ENCODE data around the gene PGRMC2.
"Not testable (repeated sequence)": the region's sequence is repeated elsewhere in the genome, so short reads cannot be mapped to it uniquely, and the experiment has no call there.

PGRMC2 gene

DNA sequence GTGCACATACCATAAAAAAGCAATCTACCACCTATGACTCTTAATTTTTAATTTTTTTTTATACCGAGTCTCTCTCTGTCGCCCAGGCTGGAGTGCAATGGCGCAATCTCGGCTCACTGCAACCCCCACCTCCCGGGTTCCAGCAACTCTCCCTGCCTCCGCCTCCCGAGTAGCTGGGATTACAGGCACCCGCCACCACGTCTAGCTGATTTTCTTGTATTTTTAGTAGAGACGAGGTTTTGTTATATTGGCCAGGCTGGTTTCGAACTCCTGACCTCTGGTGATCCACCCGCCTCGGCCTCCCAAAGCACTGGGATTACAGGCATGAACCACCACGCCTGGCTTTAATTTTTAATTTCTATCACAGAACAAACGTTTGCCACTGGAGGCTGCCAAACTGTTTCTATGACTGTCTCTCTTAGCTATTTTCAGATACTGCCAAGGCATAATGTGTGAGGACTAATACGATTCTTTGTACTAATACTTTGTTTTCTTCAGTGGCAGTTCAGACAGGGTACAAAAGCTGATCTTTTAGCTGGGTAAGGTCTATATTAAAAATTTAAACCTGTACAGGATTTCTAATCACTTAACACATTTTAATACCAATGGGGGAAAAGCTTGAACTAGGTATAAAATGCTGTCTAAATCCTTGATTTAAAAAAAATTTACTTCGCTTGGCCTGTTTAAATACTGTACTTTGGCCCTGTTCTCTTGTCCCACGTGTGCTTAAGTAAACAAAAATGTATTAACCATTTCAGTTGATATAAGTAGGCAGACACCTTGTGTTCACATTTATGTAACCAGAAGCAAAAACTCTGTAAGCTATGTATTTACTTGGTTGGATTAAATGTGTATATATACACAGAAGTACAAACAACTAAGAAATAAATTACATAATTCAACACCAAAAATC lies 2.3 kb downstream of the PGRMC2 start:
- Histone ChIP-seq H3K4me1 (ENCODE audit: insufficient read depth, low read length) (peaks cover 8% of the 10 kb centered on the region; the same call in 1 of the 2 replicates), H3K9ac (ENCODE audit: low read depth, low read length) (peak overlapping the region; percentile 86; the same call in 1 of the 2 replicates), H3K27me3 (ENCODE audit: insufficient read depth, low read length) (no peaks in the 10 kb centered on the region), H3K27ac (ENCODE audit: low read length) (no peak overlapping the region), H3K36me3 (ENCODE audit: insufficient read depth, low read depth, low read length) (peaks cover 17% of the 10 kb centered on the region; the same call in 1 of the 2 replicates), H3K4me3 (ENCODE audit: low read length) (peak overlapping the region; percentile 87), H3K9me3 (ENCODE audit: insufficient read depth, low read depth, low read length) (no peaks in the 10 kb centered on the region)

DNA sequence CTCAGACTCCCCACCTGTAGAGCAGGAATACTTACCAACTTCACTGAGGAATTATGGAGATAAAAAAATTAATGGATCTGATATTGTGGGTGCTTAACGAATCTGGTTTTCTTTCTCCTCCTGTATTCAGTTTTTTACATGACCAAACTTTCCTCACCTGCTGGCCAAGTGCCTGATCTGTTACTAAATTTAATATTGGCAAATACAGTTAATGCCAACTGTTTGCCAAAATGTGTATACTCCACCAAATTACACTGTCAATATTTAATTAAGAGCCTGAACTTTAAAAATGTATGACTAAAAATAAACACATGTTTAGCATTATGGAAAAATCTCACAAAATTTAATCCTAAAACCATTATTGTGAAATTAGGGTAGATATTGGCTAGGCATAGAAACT lies 3.3 kb downstream of the PGRMC2 start:
- Histone ChIP-seq H3K36me3 (ENCODE audit: insufficient read depth, low read depth, low read length) (peaks cover 22% of the 10 kb centered on the region), H3K4me1 (ENCODE audit: insufficient read depth, low read length) (peaks cover 8% of the 10 kb centered on the region; the same call in 1 of the 2 replicates), H3K27me3 (ENCODE audit: insufficient read depth, low read length) (no peaks in the 10 kb centered on the region), H3K27ac (ENCODE audit: low read length) (no peak overlapping the region), H3K9me3 (ENCODE audit: insufficient read depth, low read depth, low read length) (no peaks in the 10 kb centered on the region), H3K9ac (ENCODE audit: low read depth, low read length) (no peak overlapping the region), H3K4me3 (ENCODE audit: low read length) (peak overlapping the region; percentile 87)

- Histone ChIP-seq H3K4me3 (ENCODE audit: low read length) (no peak overlapping the region), H3K4me1 (ENCODE audit: insufficient read depth, low read length) (peaks cover 5% of the 10 kb centered on the region; the same call in 1 of the 2 replicates), H3K27me3 (ENCODE audit: insufficient read depth, low read length) (no peaks in the 10 kb centered on the region), H3K27ac (ENCODE audit: low read length) (no peak overlapping the region), H3K9me3 (ENCODE audit: insufficient read depth, low read depth, low read length) (no peaks in the 10 kb centered on the region), H3K36me3 (ENCODE audit: insufficient read depth, low read depth, low read length) (peaks cover 22% of the 10 kb centered on the region), H3K9ac (ENCODE audit: low read depth, low read length) (no peak overlapping the region)
Observed at GRCh38 chr4:128283071-128283470, 4.5 kb downstream of the PGRMC2 start.

DNA sequence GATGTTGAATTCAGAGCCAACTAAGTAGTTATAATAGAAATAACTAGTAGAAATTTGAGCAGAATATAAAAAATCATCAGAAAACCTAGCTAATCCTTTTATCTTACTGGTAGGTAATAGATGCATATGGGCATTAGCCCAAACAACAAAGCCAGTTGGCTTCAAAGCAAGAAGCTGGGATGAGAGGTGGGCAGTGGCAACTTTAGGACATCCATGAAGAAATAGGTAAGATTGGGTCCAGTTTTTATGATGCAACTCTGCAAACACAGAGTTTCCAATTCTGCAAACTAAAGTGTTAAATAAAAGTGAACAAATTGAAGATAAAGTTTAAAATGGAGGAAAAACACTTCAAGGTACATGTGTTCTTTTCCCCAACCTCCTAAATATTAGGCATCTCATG lies 5.1 kb downstream of the PGRMC2 start:
- peaks cover 5% of the 10 kb centered on the region; the same call in 1 of the 2 replicates for H3K4me1 ChIP-seq (ENCODE audit: insufficient read depth, low read length)
- no peaks in the 10 kb centered on the region for H3K9me3 ChIP-seq (ENCODE audit: insufficient read depth, low read depth, low read length)
- H3K27ac ChIP-seq (ENCODE audit: low read length), result no peak overlapping the region
- no peak overlapping the region for H3K4me3 ChIP-seq (ENCODE audit: low read length)
- no peak overlapping the region for H3K9ac ChIP-seq (ENCODE audit: low read depth, low read length)
- H3K36me3 ChIP-seq (ENCODE audit: insufficient read depth, low read depth, low read length), result peaks cover 27% of the 10 kb centered on the region
- H3K27me3 ChIP-seq (ENCODE audit: insufficient read depth, low read length), result no peaks in the 10 kb centered on the region

GRCh38 chr4:128281354-128281753 lies 6.3 kb downstream of the PGRMC2 start:
- H3K27me3 ChIP-seq (ENCODE audit: insufficient read depth, low read length), result no peaks in the 10 kb centered on the region
- no peaks in the 10 kb centered on the region for H3K9me3 ChIP-seq (ENCODE audit: insufficient read depth, low read depth, low read length)
- peaks cover 29% of the 10 kb centered on the region for H3K36me3 ChIP-seq (ENCODE audit: insufficient read depth, low read depth, low read length)
- H3K4me1 ChIP-seq (ENCODE audit: insufficient read depth, low read length), result peaks cover 5% of the 10 kb centered on the region; the same call in 1 of the 2 replicates
- no peak overlapping the region for H3K9ac ChIP-seq (ENCODE audit: low read depth, low read length)
- no peak overlapping the region for H3K4me3 ChIP-seq (ENCODE audit: low read length)
- H3K27ac ChIP-seq (ENCODE audit: low read length), result no peak overlapping the region

DNA sequence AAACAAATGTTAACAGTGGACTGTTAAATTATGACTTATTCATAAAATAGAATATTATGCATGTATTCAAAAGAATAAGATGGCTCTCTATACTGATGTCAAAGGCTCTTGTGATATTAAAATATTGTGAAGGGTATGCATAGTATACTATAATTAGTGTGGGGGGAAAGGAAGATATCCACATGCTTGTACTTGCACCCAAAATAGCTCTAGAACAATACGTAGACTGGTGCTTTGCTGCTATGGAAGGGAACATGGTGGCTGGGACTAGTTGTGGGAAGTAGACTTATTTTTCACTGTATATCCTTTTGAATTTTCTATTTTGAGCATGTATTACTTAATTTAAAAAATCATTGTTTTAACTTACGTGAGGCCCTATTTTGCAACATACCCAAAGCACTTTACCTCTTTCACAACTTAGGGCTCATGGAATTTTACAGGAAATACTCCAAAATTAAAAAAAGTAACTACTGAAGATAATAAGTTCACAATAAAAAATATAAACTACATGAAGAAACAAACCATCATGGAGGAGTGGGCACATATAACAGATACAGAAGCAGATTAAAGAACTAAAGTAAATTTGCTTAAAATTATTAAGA lies 7.9 kb downstream of the PGRMC2 start:
- Histone ChIP-seq H3K4me1 (ENCODE audit: insufficient read depth, low read length) (peaks cover 5% of the 10 kb centered on the region; the same call in 1 of the 2 replicates), H3K36me3 (ENCODE audit: insufficient read depth, low read depth, low read length) (peaks cover 28% of the 10 kb centered on the region), H3K4me3 (ENCODE audit: low read length) (no peak overlapping the region), H3K9ac (ENCODE audit: low read depth, low read length) (no peak overlapping the region), H3K27ac (ENCODE audit: low read length) (no peak overlapping the region), H3K27me3 (ENCODE audit: insufficient read depth, low read length) (no peaks in the 10 kb centered on the region), H3K9me3 (ENCODE audit: insufficient read depth, low read depth, low read length) (no peaks in the 10 kb centered on the region)

DNA sequence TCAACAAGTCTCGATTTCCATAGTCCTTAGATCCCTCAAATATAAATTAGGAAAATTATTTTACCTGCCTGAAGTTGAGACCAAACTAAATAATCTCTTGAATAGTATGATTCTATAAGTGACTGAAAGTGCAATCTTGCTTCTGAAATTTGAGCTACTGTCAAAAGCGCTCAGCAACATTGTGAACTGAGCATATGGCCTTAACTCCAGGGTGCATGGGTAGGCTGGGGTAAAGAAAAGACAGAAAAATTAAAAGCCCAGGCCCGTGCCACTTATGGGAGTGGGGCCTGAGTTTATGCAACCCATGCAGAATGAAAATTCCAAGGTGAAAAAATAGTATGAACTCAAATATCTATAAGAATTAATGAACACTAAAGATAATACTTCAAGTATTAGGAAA lies 9.8 kb downstream of the PGRMC2 start:
- no peak overlapping the region for H3K4me3 ChIP-seq (ENCODE audit: low read length)
- H3K27me3 ChIP-seq (ENCODE audit: insufficient read depth, low read length), result no peaks in the 10 kb centered on the region
- H3K9me3 ChIP-seq (ENCODE audit: insufficient read depth, low read depth, low read length), result no peaks in the 10 kb centered on the region
- no peaks in the 10 kb centered on the region for H3K4me1 ChIP-seq (ENCODE audit: insufficient read depth, low read length)
- no peak overlapping the region for H3K27ac ChIP-seq (ENCODE audit: low read length)
- no peak overlapping the region for H3K9ac ChIP-seq (ENCODE audit: low read depth, low read length)
- H3K36me3 ChIP-seq (ENCODE audit: insufficient read depth, low read depth, low read length), result peaks cover 35% of the 10 kb centered on the region

DNA sequence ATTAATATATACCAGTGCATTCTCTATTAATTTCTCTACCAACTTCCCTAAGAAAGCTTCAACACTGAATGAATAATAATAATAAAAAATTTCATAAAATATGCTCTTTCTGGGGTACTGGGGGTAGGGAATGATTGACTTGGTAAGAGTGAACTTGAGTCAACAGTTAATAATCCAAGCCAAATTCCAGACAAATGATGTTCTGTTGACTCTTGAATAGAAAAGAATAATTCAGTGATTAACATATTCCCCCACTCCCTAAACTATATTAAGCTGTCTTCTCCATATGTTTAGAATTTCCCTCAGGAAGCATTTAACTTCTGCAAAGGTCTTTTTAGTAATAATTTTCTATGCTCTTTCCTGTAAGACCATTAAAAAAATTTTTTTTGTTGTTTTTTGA lies 12.3 kb downstream of the PGRMC2 start:
- no peak overlapping the region for H3K4me3 ChIP-seq (ENCODE audit: low read length)
- H3K4me1 ChIP-seq (ENCODE audit: insufficient read depth, low read length), result no peaks in the 10 kb centered on the region
- peaks cover 51% of the 10 kb centered on the region for H3K36me3 ChIP-seq (ENCODE audit: insufficient read depth, low read depth, low read length)
- H3K9ac ChIP-seq (ENCODE audit: low read depth, low read length), result no peak overlapping the region
- no peak overlapping the region for H3K27ac ChIP-seq (ENCODE audit: low read length)
- no peaks in the 10 kb centered on the region for H3K27me3 ChIP-seq (ENCODE audit: insufficient read depth, low read length)
- H3K9me3 ChIP-seq (ENCODE audit: insufficient read depth, low read depth, low read length), result no peaks in the 10 kb centered on the region

GRCh38 chr4:128271551-128271950 lies 16.1 kb downstream of the PGRMC2 start:
- Histone ChIP-seq H3K4me3 (ENCODE audit: low read length) (no peak overlapping the region), H3K9me3 (ENCODE audit: insufficient read depth, low read depth, low read length) (no peaks in the 10 kb centered on the region; the same call in 1 of the 2 replicates), H3K9ac (ENCODE audit: low read depth, low read length) (no peak overlapping the region), H3K27ac (ENCODE audit: low read length) (no peak overlapping the region), H3K36me3 (ENCODE audit: insufficient read depth, low read depth, low read length) (peaks cover 49% of the 10 kb centered on the region), H3K4me1 (ENCODE audit: insufficient read depth, low read length) (no peaks in the 10 kb centered on the region), H3K27me3 (ENCODE audit: insufficient read depth, low read length) (no peaks in the 10 kb centered on the region)

DNA sequence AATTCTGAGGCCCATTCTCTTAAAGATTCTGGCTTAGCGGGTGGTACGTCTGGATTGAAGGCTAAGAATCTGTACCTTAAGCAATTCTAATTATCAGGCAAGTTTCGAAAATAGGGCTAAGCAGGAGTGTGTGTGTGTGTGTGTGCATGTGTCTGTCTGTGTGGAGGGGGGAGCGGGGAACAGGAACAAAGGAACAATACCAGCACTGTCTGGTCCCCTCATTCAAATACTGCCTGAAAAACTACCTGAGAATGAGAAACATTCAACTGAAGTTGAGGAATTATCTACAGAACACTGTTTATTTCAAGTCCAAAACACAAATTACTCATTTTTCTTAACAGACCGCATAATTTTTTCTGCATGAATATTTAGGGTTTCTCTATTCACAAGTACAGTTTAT lies 18.6 kb downstream of the PGRMC2 start:
- Histone ChIP-seq H3K27ac (ENCODE audit: low read length) (no peak overlapping the region), H3K4me1 (ENCODE audit: insufficient read depth, low read length) (no peaks in the 10 kb centered on the region), H3K36me3 (ENCODE audit: insufficient read depth, low read depth, low read length) (peaks cover 46% of the 10 kb centered on the region), H3K27me3 (ENCODE audit: insufficient read depth, low read length) (no peaks in the 10 kb centered on the region), H3K4me3 (ENCODE audit: low read length) (no peak overlapping the region), H3K9me3 (ENCODE audit: insufficient read depth, low read depth, low read length) (peaks cover 20% of the 10 kb centered on the region), H3K9ac (ENCODE audit: low read depth, low read length) (no peak overlapping the region)

- Histone ChIP-seq H3K36me3 (ENCODE audit: insufficient read depth, low read depth, low read length) (peaks cover 34% of the 10 kb centered on the region), H3K9me3 (ENCODE audit: insufficient read depth, low read depth, low read length) (peaks cover 26% of the 10 kb centered on the region), H3K9ac (ENCODE audit: low read depth, low read length) (no peak overlapping the region), H3K27ac (ENCODE audit: low read length) (no peak overlapping the region), H3K4me3 (ENCODE audit: low read length) (no peak overlapping the region), H3K27me3 (ENCODE audit: insufficient read depth, low read length) (no peaks in the 10 kb centered on the region), H3K4me1 (ENCODE audit: insufficient read depth, low read length) (no peaks in the 10 kb centered on the region)
Observed at GRCh38 chr4:128267745-128268144, 19.9 kb downstream of the PGRMC2 start.

- not testable (repeated sequence) for H3K4me3 ChIP-seq (ENCODE audit: low read length); H3K27ac ChIP-seq (ENCODE audit: low read length); H3K27me3 ChIP-seq (ENCODE audit: insufficient read depth, low read length); H3K4me1 ChIP-seq (ENCODE audit: insufficient read depth, low read length); H3K9ac ChIP-seq (ENCODE audit: low read depth, low read length)
- Histone ChIP-seq H3K9me3 (ENCODE audit: insufficient read depth, low read depth, low read length) (peaks cover 26% of the 10 kb centered on the region), H3K36me3 (ENCODE audit: insufficient read depth, low read depth, low read length) (peaks cover 29% of the 10 kb centered on the region)
Observed at GRCh38 chr4:128267171-128267570, 20.4 kb downstream of the PGRMC2 start.

Data from iPS-20b (cell line).